ENCODE data around the gene APOL4.
"Not testable (repeated sequence)": the region's sequence is repeated elsewhere in the genome, so short reads cannot be mapped to it uniquely, and the experiment has no call there.

APOL4 gene

DNA sequence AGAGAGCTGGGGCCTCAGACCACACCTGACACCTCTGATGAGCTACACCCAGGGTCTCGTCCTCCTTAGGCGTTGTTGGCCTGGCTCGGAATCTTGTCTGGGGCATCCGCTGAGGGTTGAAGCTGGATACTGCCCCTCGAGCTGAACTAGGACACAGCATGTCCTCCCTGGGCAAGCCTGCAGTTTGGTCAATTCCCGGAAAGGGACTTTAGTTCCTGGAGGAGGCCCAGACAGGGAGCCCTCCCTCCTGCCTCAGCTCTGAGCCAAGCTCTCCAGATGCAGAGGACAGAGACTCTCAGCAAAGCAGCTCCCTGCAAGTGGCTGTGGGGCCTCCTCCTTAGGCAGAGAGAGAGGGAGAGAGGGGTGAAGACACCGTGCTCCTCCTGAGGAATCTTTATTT lies 45.9 kb downstream of the APOL4 start:
- DNase-seq (ENCODE audit: low spot score), result peak; percentile 63

DNA sequence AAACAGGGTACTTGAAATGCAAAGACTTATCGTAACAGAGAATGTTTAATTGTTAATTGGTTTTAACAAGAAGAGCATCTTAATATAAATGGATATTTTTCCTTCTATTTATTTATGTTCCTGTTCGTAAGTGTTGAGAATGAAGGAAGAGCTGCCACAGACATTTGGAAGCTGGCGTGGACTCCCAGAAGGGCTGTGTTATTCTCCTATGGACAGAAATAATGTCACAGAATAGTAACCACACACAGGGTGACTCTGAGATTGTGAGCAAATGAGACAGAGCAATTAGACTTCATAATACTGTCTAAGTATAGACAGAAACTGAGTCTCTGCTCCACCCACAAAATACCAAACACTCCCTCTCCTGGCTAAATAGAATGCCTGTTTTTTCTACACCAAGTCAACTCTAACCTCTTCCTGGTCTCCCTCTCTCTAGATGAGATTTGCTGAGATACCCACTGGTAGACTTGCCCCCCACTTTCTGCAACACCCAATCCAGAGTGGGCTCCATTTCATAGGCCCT lies 47.1 kb downstream of the APOL4 start:
- DNase-seq (ENCODE audit: low spot score), result no peak

DNA sequence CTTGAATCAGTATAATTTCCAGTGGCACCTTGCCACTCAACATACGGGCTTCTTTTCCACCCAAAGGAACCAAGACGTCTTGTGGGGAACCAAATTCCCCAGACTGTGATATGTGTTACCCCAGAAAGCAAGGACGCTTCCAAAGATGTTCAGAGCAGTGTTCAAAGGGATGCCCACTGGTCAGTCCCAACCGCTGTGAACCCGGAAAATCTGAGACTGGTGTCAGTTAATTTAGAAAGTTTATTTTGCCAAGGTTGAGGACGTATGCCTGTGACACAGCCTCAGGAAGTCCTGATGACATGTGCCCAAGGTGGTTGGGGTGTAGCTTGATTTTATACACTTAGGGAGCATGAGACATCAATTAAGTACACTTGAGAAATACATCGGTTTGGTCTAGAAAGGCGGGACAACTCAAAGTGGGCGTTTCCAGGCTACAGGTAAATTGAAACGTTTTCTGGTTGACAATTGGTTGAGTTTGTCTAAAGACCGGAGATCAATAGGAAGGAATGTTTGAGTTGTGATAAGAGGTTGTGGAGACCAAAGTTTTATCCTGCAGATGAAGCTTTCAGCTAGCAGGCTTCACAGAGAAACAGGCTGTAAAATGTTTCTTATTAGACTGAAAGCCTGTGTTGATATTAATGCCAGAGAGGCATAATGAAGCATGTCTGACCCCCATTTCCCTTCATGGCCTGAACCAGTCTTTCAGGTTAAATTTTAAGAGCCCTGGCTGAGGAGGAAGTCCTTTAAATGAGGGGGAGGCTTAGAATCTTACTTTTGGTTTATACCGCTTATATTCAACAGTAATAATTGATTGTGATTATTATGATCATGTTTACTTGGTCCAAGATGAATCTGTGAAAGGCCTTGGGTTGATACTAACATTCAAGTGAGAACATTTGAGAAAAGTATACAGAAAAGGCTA lies 47.8 kb downstream of the APOL4 start:
- no peak for DNase-seq (ENCODE audit: low spot score)

DNA sequence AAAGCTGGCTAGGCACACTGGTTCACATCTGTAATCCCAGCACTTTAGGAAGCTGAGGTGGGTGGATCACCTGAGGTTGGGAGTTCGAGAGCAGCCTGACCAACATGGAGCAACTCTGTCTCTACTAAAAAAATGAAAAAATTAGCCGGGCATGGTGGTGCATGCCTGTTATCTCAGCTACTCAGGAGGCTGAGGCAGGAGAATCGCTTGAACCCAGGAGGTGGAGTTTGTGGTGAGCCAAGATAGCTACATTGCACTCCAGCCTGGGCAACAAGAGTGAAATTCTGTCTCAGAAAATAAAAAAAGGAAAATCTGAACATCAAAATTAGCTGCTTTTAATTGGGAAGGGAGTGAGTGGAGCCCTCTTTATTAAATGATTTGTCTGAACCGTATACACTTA lies 48.8 kb downstream of the APOL4 start:
- DNase-seq (ENCODE audit: low spot score), result not testable (repeated sequence)

DNA sequence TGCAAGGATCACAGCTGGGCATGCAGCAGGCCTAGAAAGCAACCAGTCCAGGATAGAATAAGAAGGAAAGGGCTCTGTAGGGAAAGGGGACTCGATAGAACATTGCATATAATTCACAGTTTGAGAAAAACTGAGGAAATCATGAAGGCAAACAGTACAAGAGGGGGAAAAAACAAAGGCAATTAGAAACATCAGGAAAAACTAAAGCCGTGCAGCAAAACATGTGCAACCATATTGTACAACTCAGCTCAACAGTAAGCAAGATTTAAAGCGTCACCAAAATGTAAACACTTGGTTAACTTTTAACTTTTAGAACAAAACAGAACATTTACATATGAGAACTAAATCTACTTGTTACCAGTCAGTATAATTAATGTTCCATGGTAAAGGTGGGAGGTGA lies 49.5 kb downstream of the APOL4 start:
- DNase-seq (ENCODE audit: low spot score), result no peak

DNA sequence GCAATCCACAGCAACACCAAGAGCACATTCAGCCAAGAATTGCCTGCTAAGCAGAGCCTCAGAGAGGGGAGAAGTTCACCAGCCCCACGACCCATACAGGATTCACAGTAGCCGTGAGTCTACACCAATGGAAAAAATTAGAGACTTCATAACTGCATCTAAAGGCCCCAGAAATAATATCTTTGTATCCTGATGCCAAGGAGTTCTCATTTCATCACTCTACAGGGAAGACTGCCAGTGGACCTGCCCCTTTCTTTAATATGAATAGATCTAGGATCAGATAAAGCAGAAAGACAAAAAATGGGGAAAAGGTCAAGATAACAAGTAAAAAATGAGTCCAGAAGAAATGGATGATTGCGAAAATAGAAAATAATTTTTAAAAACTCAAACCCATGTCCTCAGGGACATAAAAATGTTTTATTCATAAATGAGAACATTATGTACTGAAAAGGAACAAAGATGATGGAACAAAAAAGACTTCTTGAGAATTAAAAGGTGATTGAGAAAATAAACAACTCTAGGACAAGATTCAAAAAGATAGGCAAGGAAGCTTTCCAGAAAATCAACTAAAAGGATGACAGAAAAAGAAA lies 50.5 kb downstream of the APOL4 start:
- no peak for DNase-seq (ENCODE audit: low spot score)

DNA sequence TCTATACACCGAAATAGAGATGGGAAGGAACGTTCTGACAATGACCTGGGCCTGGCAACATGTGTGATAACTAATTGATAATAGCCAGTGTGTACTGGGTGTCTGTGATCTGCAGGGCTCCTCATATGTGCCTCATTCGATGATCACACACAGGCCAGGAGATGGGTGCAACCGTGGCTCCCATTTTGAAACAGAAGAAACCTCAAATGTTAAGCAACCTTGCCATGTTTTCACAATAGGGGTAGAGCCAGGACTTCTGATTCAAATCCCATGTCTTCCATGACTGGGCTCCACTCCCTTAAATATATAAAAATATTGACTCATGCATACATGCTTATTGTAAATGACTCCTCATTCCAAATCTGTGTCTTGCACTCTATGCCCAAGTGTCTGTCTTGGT lies 52.2 kb downstream of the APOL4 start:
- no peak for DNase-seq (ENCODE audit: low spot score)

DNA sequence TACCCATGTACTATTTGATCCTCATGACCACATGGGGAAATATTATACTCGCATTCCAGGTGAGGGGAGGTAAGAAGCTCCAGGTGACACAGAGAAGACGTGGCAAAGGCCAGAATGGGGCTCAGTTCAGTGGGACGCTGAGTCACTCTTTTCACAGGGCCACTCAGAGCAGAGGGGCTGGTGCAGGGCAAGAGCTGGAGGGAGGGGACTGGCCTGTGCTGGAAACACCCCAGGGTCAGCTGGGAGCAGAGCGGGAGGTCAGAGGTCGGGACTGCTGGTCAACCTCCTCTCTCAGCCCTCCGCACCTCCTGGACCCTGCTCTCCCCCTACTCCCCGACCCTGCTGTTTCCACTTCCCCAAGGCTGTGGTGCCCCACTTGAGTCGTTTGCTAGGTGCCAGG lies 53.2 kb downstream of the APOL4 start:
- DNase-seq (ENCODE audit: low spot score), result no peak

DNA sequence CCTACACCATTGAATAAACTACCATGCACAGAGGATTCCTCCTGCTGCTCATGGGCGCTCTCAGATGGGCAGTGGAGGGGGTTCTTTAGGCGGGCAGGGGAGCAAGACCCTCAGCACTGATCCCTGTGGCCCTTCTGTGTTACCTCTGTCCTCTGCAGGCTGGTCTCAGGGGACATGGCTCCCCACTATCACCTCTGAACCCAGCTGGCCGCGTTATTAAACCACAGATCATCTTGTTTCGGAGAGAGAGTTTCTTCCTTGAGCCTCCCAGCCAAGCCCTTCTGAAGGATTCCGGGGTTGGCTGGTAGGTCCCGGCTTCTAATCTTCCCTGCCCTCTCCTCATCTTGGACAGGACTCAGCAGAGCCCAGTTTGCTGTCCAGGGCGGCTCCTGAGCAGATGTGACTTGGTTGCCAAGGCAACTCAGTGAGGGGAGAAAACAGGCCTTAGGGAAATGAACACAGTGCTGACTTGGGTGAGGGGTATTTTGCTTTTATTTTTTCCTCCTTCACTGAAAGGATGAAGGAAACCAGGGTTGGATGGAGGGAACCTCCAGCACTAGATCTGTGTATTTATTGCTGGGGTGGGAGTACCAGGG lies 54.3 kb downstream of the APOL4 start:
- no peak for DNase-seq (ENCODE audit: low spot score)

DNA sequence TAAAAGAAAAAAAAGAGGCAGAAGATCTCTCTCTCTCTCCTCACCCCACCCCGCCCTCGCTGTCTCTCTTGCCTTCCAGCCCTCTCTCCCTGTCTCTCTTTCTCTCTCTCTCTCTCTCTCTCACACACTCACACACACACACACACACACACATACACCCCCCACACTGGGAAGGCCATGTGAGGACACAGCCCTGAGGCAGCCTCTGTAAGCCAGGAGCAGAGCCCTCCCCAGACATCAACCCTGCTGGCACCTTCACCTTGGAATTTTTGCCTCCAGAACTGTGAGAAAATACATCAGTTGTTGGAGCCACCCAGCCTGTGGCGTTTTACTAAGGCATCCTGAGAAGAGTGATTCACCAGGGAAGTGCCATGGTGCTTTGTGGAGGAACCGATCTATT lies 55.7 kb downstream of the APOL4 start:
- DNase-seq (ENCODE audit: low spot score), result peak; percentile 32

DNA sequence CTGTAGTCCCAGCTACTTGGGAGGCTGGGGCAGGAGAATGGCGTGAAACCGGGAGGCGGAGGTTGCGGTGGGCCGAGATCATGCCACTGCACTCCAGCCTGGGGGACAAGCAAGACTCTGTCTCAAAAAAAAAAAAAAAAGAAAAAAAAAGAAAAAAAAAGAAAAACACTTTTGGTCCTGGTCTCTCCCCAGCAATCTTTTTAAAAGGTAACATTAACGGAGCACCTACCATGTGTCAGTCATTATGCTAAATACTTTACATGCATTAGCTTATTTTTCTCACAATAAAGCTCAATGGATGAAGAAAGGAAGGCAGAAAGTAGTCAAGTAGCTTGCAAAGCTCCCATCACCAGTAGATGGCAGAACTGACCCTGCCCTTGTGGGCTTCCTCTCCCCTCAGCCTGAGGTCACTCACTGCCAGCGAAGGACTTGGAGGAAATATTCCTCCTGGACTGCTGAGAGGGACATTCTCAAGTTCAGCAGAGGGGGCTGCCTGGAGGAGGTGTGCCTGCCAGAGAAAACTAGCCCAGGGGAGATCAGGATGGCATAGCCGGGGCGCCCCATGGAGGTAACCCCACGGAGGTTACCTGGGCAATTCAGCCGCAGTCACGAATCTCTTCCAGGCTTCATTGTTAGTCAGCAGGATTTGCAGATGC lies 56.6 kb downstream of the APOL4 start:
- peak; percentile 73 for DNase-seq (ENCODE audit: low spot score)

DNA sequence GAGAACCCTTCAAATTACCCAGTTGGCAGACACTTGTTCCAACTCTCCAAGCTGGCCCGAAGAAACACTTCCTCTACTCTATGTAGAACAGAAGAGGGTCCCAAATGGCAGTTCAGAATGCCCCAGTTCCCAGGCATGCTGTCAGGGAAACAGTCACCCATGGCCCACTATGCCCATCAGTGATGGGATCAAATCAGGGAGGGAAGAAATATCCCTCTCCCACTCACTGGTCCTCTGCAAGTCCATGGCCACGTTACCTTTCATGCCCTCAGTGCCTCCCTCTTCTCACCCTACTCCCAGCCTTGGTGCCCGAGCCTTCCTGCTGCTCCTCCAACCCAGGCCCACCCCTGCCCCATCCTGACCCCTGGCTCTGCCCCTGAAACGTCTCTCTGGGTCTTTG lies 57.7 kb downstream of the APOL4 start:
- no peak for DNase-seq (ENCODE audit: low spot score)

DNA sequence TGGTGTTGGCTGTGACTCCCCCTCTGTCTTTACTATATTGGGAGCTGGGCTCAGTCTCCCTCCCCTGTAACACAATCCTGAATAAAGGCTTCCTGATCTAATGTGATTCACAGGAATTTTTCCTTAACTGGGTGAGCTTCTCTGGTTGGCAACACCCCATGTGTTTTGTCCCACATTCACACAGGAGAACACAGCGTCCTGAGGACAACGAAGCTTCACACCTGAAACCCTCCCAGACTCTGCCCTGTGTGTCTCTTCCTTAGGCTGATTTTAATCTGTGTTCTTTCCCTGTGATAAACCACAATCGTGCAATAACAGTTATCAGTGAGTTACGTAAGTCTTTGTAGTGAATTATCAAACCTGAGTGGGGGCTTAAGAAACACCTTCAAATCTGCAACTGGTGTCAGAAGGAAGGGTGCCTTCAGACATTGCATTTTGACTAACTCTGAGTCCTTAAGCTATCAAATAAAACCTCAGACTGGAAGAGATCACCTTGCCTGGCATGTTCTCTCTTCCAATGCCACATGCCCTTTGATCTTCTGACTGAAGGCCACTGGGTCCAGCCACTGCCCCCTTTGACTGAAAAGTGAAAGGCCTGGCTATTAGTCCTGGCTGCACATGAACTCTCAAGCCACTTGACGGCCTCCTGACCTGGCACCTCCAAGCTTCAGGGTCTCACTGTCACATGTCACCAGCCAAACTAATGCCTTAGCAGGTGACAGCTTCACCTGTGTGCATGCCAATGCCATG lies 58.4 kb downstream of the APOL4 start:
- DNase-seq (ENCODE audit: low spot score), result no peak

DNA sequence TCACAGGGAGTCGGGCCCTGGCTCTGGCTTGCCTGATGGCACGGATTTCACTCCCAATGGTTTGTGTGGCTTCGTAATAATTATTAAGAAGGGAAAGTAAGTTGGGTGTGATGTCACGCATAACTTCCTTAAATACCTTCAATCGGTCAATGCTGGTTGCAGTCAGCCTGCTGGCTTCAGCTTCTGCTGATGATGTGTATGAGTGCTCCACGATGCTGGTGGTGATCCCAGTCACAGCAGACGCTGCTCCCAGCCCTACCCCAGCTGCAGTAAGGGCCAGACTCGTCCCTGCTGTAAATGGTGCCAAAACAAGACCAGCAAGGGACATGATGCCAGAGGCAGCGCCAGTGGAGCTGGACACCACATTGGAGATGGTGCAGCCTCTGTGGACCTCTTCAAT lies 60.1 kb downstream of the APOL4 start:
- no peak for DNase-seq (ENCODE audit: low spot score)

Measured in AG20443 (cell line).